ENCODE data around the gene MATCAP1. TPM values are rescaled to one million over a fixed set of nuclear protein-coding genes. Genes with fewer than 3 reads are reported as not detected.

Gene MATCAP1
- total and polyA plus RNA-seq, 2 donors from 2014 or later = 15.5 to 38.8 TPM

DNA sequence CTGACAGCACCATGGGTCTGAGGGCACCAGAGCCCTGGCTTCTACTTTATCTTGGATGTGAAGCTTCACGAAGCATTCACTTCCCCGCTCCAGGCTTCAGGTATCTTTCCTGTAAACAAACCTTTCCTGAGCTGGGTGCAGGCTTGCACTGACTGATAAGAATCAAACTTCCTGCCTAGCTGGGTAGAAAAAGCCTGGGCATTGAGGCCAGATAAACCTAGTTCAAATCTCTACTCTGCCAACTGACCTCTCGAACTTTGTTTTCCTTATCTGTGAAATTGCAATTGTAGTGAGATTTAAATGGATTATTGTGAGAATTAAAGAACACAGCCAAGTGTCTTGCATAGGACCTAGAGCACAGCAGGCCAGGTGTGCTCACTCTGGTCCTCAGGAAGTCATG is 40.2 kb upstream of the MATCAP1 start:
- intact Hi-C loops (cut with DNase I) = no loop called here
- no peaks in the 10 kb centered on the region for H3K9me3 ChIP-seq (ENCODE audit: control insufficient read depth in 2 of 3, insufficient read depth in 1 of 3, low read length in 3 of 3)
- no peak overlapping the region for H3K4me3 ChIP-seq (ENCODE audit: low read length in 3 of 3)
- H3K36me3 ChIP-seq (ENCODE audit: control insufficient read depth in 2 of 3, insufficient read depth in 3 of 3, low read length in 3 of 3) = peaks cover 0 to 5% (median 0%) of the 10 kb centered on the region in 3 donors
- peaks cover 0 to 20% (median 11%) of the 10 kb centered on the region in 3 donors for H3K4me1 ChIP-seq (ENCODE audit: control insufficient read depth in 2 of 3, insufficient read depth in 2 of 3, low read depth in 1 of 3, low read length in 3 of 3)
- no peak for FAIRE-seq
- H3K9ac ChIP-seq (ENCODE audit: low read length in 3 of 3) = no peak overlapping the region
- no peak for DNase-seq
- TF ChIP-seq, protein P1, sequence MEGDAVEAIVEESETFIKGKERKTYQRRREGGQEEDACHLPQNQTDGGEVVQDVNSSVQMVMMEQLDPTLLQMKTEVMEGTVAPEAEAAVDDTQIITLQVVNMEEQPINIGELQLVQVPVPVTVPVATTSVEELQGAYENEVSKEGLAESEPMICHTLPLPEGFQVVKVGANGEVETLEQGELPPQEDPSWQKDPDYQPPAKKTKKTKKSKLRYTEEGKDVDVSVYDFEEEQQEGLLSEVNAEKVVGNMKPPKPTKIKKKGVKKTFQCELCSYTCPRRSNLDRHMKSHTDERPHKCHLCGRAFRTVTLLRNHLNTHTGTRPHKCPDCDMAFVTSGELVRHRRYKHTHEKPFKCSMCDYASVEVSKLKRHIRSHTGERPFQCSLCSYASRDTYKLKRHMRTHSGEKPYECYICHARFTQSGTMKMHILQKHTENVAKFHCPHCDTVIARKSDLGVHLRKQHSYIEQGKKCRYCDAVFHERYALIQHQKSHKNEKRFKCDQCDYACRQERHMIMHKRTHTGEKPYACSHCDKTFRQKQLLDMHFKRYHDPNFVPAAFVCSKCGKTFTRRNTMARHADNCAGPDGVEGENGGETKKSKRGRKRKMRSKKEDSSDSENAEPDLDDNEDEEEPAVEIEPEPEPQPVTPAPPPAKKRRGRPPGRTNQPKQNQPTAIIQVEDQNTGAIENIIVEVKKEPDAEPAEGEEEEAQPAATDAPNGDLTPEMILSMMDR (IDR thresholded peaks at IDR 0.05; ENCODE audit: borderline replicate concordance, extremely low read depth, insufficient read depth) = no peak
- H3K27me3 ChIP-seq (ENCODE audit: control insufficient read depth, insufficient read depth, low read length) = no peaks in the 10 kb centered on the region
- H3K27ac ChIP-seq (ENCODE audit: low read depth in 2 of 2, low read length in 2 of 2) = no peak overlapping the region

DNA sequence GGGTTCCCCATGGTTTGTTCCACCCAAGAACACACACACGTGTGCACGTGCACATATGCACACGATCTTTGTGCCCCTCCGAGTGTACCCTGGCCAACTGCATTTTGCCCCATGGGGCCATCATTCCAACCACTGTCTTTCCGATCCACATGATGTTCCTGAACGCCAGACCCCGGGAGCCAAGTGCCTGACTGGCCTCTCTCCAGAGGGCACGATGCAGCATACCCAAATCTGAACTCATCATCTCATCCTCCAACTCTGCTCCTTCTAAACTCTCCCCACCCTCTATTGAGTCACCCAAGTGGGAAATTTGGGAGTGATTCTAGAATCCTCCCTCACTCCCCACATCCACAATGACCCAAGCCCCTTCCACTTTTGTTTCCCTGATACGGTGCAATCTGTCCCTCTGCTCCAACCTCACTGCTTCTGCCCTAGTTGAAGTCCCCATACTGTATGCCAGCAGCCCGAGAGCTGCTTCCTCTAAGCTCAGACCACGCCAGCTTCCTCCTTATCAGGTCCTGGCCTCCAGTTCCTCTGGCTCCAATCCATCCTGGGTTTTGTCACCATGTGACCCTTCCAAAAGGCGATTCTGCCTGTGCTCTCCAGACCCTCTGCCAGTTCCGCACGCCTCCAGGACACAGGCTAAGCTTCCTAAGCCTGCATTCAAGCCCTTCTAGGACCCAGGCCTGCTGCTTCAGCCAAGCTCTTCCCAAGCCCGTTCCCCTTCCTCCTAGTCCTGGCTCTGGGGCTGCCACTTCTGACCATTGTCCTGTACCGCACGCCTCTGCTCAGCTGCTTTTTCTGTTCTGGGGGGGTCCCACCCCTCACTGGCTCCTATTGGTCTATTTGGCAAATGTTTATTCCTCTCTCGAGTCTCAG is 33.1 kb upstream of the MATCAP1 start:
- intact Hi-C loops (cut with DNase I) = no loop called here
- H3K36me3 ChIP-seq (ENCODE audit: control insufficient read depth in 2 of 3, insufficient read depth in 3 of 3, low read length in 3 of 3) = no peaks in the 10 kb centered on the region
- DNase-seq = peak in 1 of 5 donors; percentile 33
- H3K9me3 ChIP-seq (ENCODE audit: control insufficient read depth in 2 of 3, insufficient read depth in 1 of 3, low read length in 3 of 3) = no peaks in the 10 kb centered on the region
- H3K27me3 ChIP-seq (ENCODE audit: control insufficient read depth, insufficient read depth, low read length) = no peaks in the 10 kb centered on the region
- H3K9ac ChIP-seq (ENCODE audit: low read length in 3 of 3) = no peak overlapping the region
- H3K4me1 ChIP-seq (ENCODE audit: control insufficient read depth in 2 of 3, insufficient read depth in 2 of 3, low read depth in 1 of 3, low read length in 3 of 3) = peaks cover 0 to 4% (median 0%) of the 10 kb centered on the region in 3 donors
- no peak for FAIRE-seq
- peak overlapping the region in 1 of 2 donors; percentile 27 for H3K27ac ChIP-seq (ENCODE audit: low read depth in 2 of 2, low read length in 2 of 2)
- no peak overlapping the region for H3K4me3 ChIP-seq (ENCODE audit: low read length in 3 of 3)
- TF ChIP-seq, protein P1 (IDR thresholded peaks at IDR 0.05; ENCODE audit: borderline replicate concordance, extremely low read depth, insufficient read depth) = no peak

DNA sequence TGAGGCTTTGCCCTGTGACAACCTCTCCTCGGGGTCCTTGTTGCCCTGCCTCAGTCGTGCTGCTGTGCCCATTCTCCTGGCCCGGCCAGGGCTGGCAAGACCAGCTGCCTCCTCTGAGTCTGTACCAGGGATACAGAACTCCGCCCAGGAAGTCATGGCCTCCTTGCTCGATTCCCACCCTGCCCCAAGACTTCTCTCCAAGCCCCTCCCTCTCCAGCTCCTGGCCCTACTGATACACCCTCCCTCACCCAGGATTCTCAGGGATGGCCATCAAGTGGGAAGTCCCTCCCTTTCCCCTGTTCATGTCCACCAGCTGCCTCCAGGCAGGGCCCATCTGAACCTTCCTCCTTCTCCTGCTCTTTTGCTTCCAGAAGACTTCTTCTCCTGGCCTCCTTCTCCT is 31.9 kb upstream of the MATCAP1 start:
- H3K4me3 ChIP-seq (ENCODE audit: low read length in 3 of 3) = no peak overlapping the region
- H3K9me3 ChIP-seq (ENCODE audit: control insufficient read depth in 2 of 3, insufficient read depth in 1 of 3, low read length in 3 of 3) = no peaks in the 10 kb centered on the region
- H3K27ac ChIP-seq (ENCODE audit: low read depth in 2 of 2, low read length in 2 of 2) = no peak overlapping the region
- intact Hi-C loops (cut with DNase I) = no loop called here
- peaks cover 0 to 4% (median 0%) of the 10 kb centered on the region in 3 donors for H3K4me1 ChIP-seq (ENCODE audit: control insufficient read depth in 2 of 3, insufficient read depth in 2 of 3, low read depth in 1 of 3, low read length in 3 of 3)
- H3K9ac ChIP-seq (ENCODE audit: low read length in 3 of 3) = no peak overlapping the region
- H3K27me3 ChIP-seq (ENCODE audit: control insufficient read depth, insufficient read depth, low read length) = no peaks in the 10 kb centered on the region
- H3K36me3 ChIP-seq (ENCODE audit: control insufficient read depth in 2 of 3, insufficient read depth in 3 of 3, low read length in 3 of 3) = no peaks in the 10 kb centered on the region
- FAIRE-seq (no peak), DNase-seq (peak in 1 of 5 donors; percentile 53)
- TF ChIP-seq, protein P1 (IDR thresholded peaks at IDR 0.05; ENCODE audit: borderline replicate concordance, extremely low read depth, insufficient read depth) = no peak
